Measurements from ENCODE around the gene UST. TPM values are rescaled to one million over a fixed set of nuclear protein-coding genes. Genes with fewer than 3 reads are reported as not detected.

Gene UST
- total RNA-seq, 1 experiment from 2014 or later, result 32.1 TPM

DNA sequence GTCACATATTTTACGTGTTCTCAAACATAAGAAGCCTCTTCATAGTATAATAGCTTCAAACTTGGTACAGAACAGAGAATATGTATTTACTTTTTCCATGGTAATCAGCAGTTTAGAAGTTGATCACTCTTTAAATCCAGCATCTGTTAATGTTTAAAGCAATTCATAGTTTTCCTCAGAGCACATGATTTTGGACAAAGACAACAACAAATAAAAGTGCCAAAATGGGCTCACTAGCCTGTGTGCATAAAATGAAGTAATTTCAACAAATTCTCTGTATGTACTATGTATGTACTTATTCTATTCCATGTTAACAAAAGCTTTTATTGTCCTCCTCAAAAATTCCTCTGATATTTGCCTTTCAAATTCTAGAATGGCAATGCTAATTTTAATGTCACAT, 38.1 kb upstream of the UST start:
- ChIA-PET CTCF (no interaction called here), POLR2A (no interaction called here)
- peaks cover 12% of the 10 kb centered on the region for H3K36me3 Mint-ChIP-seq
- peaks cover 5% of the 10 kb centered on the region for H3K27me3 Mint-ChIP-seq (ENCODE audit: low read depth)
- H3K9me3 Mint-ChIP-seq, result peaks cover 19% of the 10 kb centered on the region
- H3K4me1 Mint-ChIP-seq, result no peaks in the 10 kb centered on the region
- ATAC-seq (no peak), DNase-seq (ENCODE audit: low spot score) (no peak)
- no peak overlapping the region for H3K4me3 Mint-ChIP-seq
- TF ChIP-seq HMGA2 (CRISPR knock-in tag; IDR thresholded peaks at IDR 0.05), result no peak
- no peak for TF ChIP-seq NR1H2 (CRISPR knock-in tag; IDR thresholded peaks at IDR 0.05)
- TF ChIP-seq ZNF263 (CRISPR knock-in tag; IDR thresholded peaks at IDR 0.05; ENCODE audit: low read depth), result no peak
- no peak for TF ChIP-seq ZMAT4 (CRISPR knock-in tag; IDR thresholded peaks at IDR 0.05)
- TF ChIP-seq NR3C1 (CRISPR knock-in tag; conservative IDR thresholded peaks at IDR 0.05; ENCODE audit: low read depth), result no peak
- TF ChIP-seq ZNF219 (CRISPR knock-in tag; IDR thresholded peaks at IDR 0.05; ENCODE audit: borderline replicate concordance), result no peak
- TF ChIP-seq ZNF317 (CRISPR knock-in tag; IDR thresholded peaks at IDR 0.05; ENCODE audit: borderline replicate concordance, low read depth), result no peak
- TF ChIP-seq CTCF (IDR thresholded peaks at IDR 0.05), result no peak
- no peak for TF ChIP-seq GABPB1 (CRISPR knock-in tag; IDR thresholded peaks at IDR 0.05)
- no peak for TF ChIP-seq ZBTB43 (CRISPR knock-in tag; IDR thresholded peaks at IDR 0.05)
- no peak for TF ChIP-seq TP53 (CRISPR knock-in tag; IDR thresholded peaks at IDR 0.05)
- no peak for TF ChIP-seq STAT6 (CRISPR knock-in tag; conservative IDR thresholded peaks at IDR 0.05; ENCODE audit: low read depth)
- no peak for TF ChIP-seq ZNF416 (CRISPR knock-in tag; IDR thresholded peaks at IDR 0.05)
- TF ChIP-seq ZNF396 (CRISPR knock-in tag; IDR thresholded peaks at IDR 0.05; ENCODE audit: borderline replicate concordance), result no peak
- no peak for TF ChIP-seq MYBL2 (CRISPR knock-in tag; IDR thresholded peaks at IDR 0.05)
- TF ChIP-seq, protein P1, sequence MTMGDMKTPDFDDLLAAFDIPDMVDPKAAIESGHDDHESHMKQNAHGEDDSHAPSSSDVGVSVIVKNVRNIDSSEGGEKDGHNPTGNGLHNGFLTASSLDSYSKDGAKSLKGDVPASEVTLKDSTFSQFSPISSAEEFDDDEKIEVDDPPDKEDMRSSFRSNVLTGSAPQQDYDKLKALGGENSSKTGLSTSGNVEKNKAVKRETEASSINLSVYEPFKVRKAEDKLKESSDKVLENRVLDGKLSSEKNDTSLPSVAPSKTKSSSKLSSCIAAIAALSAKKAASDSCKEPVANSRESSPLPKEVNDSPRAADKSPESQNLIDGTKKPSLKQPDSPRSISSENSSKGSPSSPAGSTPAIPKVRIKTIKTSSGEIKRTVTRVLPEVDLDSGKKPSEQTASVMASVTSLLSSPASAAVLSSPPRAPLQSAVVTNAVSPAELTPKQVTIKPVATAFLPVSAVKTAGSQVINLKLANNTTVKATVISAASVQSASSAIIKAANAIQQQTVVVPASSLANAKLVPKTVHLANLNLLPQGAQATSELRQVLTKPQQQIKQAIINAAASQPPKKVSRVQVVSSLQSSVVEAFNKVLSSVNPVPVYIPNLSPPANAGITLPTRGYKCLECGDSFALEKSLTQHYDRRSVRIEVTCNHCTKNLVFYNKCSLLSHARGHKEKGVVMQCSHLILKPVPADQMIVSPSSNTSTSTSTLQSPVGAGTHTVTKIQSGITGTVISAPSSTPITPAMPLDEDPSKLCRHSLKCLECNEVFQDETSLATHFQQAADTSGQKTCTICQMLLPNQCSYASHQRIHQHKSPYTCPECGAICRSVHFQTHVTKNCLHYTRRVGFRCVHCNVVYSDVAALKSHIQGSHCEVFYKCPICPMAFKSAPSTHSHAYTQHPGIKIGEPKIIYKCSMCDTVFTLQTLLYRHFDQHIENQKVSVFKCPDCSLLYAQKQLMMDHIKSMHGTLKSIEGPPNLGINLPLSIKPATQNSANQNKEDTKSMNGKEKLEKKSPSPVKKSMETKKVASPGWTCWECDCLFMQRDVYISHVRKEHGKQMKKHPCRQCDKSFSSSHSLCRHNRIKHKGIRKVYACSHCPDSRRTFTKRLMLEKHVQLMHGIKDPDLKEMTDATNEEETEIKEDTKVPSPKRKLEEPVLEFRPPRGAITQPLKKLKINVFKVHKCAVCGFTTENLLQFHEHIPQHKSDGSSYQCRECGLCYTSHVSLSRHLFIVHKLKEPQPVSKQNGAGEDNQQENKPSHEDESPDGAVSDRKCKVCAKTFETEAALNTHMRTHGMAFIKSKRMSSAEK (CRISPR knock-in tag; IDR thresholded peaks at IDR 0.05; ENCODE audit: borderline replicate concordance), result no peak
- no peak overlapping the region for H3K27ac Mint-ChIP-seq

DNA sequence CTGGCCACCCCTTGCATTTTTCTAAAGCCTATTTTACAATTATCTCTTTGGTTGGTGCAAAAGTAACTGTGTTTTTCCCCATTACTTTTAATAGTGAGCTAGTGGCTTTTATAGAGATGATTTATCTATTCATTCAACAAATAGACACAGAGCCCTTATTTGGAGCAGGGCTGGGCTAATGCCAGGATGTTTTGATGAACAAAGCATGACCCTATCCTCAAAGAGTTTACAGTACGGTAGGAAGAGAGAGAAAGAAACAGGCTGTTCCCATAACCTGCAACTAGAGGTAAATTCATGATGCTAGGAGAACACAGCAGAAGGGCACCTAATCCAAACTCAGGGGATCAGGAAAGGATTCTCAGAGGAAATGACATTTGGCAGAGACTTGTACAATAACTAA, 37.3 kb upstream of the UST start:
- Mint-ChIP-seq H3K27me3 (ENCODE audit: low read depth) (no peaks in the 10 kb centered on the region; the same call in 1 of the 2 replicates), H3K9me3 (peaks cover 26% of the 10 kb centered on the region), H3K27ac (no peak overlapping the region), H3K4me3 (no peak overlapping the region), H3K4me1 (no peaks in the 10 kb centered on the region), H3K36me3 (peaks cover 19% of the 10 kb centered on the region)
- POLR2A ChIA-PET, result no interaction called here
- DNase-seq (ENCODE audit: low spot score) (no peak), ATAC-seq (no peak)
- CTCF ChIA-PET, result no interaction called here
- no peak for TF ChIP-seq ZNF219 (CRISPR knock-in tag; IDR thresholded peaks at IDR 0.05; ENCODE audit: borderline replicate concordance)
- TF ChIP-seq, protein P2, sequence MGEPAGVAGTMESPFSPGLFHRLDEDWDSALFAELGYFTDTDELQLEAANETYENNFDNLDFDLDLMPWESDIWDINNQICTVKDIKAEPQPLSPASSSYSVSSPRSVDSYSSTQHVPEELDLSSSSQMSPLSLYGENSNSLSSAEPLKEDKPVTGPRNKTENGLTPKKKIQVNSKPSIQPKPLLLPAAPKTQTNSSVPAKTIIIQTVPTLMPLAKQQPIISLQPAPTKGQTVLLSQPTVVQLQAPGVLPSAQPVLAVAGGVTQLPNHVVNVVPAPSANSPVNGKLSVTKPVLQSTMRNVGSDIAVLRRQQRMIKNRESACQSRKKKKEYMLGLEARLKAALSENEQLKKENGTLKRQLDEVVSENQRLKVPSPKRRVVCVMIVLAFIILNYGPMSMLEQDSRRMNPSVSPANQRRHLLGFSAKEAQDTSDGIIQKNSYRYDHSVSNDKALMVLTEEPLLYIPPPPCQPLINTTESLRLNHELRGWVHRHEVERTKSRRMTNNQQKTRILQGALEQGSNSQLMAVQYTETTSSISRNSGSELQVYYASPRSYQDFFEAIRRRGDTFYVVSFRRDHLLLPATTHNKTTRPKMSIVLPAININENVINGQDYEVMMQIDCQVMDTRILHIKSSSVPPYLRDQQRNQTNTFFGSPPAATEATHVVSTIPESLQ (CRISPR knock-in tag; IDR thresholded peaks at IDR 0.05), result no peak
- TF ChIP-seq, protein P3, sequence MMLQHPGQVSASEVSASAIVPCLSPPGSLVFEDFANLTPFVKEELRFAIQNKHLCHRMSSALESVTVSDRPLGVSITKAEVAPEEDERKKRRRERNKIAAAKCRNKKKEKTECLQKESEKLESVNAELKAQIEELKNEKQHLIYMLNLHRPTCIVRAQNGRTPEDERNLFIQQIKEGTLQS (CRISPR knock-in tag; conservative IDR thresholded peaks at IDR 0.05), result no peak
- TF ChIP-seq ZMAT4 (CRISPR knock-in tag; IDR thresholded peaks at IDR 0.05), result no peak

Measured in WTC11 (cell line).